ENCODE results near the gene BCAM. TPM values are rescaled to one million over a fixed set of nuclear protein-coding genes. Genes with fewer than 3 reads are reported as not detected.

The BCAM gene
- total and polyA plus RNA-seq, 2 of the 4 experiments (the other 2 are of a cell fraction): 2.3 to 35.7 TPM

DNA sequence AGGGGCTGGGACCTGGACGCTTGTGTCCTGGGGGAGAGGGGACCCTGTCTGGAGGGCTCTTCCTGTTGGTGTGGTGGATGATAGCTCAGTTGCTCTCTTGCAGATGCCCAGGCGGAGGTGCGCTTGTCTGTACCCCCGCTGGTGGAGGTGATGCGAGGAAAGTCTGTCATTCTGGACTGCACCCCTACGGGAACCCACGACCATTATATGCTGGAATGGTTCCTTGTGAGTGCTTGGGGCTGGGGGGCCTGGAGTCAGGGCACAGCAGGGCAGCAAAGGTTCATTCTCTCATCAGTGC lies 2.2 kb downstream of the BCAM start:
- no peak overlapping the region for H2BK120ac ChIP-seq (ENCODE audit: low read depth, low read length)
- no peak overlapping the region for H3K4me2 ChIP-seq (ENCODE audit: low read depth, low read length)
- dilution Hi-C loops (cut with HindIII; ENCODE audit: low sequenced_read_pairs, unreplicated experiment) (no loop called here), in situ Hi-C loops (cut with MboI; ENCODE audit: low sequenced_read_pairs) (no loop called here), intact Hi-C loops (cut with micrococcal nuclease) (no loop called here)
- H2AK9ac ChIP-seq (replicated peaks; ENCODE audit: low read depth, low read length, poor library complexity): no peak overlapping the region
- H3K9me1 ChIP-seq (ENCODE audit: insufficient read depth, low read length): no peaks in the 10 kb centered on the region
- no peak overlapping the region for H2BK15ac ChIP-seq (ENCODE audit: low read depth, low read length)
- H3K4me1 ChIP-seq (ENCODE audit: control insufficient read depth, insufficient read depth, low read length): peaks cover 15% of the 10 kb centered on the region
- peaks cover 16% of the 10 kb centered on the region for H3K36me3 ChIP-seq (ENCODE audit: control insufficient read depth, insufficient read depth, low read length)
- no peak for TF ChIP-seq MAFK (IDR thresholded peaks at IDR 0.05; ENCODE audit: low read depth, low read length)
- TF ChIP-seq, protein P1, sequence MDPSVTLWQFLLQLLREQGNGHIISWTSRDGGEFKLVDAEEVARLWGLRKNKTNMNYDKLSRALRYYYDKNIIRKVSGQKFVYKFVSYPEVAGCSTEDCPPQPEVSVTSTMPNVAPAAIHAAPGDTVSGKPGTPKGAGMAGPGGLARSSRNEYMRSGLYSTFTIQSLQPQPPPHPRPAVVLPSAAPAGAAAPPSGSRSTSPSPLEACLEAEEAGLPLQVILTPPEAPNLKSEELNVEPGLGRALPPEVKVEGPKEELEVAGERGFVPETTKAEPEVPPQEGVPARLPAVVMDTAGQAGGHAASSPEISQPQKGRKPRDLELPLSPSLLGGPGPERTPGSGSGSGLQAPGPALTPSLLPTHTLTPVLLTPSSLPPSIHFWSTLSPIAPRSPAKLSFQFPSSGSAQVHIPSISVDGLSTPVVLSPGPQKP (IDR thresholded peaks at IDR 0.05; ENCODE audit: borderline replicate concordance, low read depth, low read length): no peak
- no peak for TF ChIP-seq MXI1 (IDR thresholded peaks at IDR 0.05; ENCODE audit: borderline replicate concordance, low read depth, low read length)
- TF ChIP-seq, protein P2, sequence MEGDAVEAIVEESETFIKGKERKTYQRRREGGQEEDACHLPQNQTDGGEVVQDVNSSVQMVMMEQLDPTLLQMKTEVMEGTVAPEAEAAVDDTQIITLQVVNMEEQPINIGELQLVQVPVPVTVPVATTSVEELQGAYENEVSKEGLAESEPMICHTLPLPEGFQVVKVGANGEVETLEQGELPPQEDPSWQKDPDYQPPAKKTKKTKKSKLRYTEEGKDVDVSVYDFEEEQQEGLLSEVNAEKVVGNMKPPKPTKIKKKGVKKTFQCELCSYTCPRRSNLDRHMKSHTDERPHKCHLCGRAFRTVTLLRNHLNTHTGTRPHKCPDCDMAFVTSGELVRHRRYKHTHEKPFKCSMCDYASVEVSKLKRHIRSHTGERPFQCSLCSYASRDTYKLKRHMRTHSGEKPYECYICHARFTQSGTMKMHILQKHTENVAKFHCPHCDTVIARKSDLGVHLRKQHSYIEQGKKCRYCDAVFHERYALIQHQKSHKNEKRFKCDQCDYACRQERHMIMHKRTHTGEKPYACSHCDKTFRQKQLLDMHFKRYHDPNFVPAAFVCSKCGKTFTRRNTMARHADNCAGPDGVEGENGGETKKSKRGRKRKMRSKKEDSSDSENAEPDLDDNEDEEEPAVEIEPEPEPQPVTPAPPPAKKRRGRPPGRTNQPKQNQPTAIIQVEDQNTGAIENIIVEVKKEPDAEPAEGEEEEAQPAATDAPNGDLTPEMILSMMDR (conservative IDR thresholded peaks at IDR 0.05; ENCODE audit: low read depth, low read length): no peak
- no peak for TF ChIP-seq CHD1 (IDR thresholded peaks at IDR 0.05; ENCODE audit: low read depth, low read length)
- no peak for TF ChIP-seq SMC3 (IDR thresholded peaks at IDR 0.05; ENCODE audit: low read depth, low read length)
- TF ChIP-seq BHLHE40 (IDR thresholded peaks at IDR 0.05; ENCODE audit: low read depth, low read length): no peak
- TF ChIP-seq RFX5 (IDR thresholded peaks at IDR 0.05; ENCODE audit: low read depth, low read length): no peak
- TF ChIP-seq RCOR1 (IDR thresholded peaks at IDR 0.05; ENCODE audit: insufficient replicate concordance, low read length): no peak
- no peak for TF ChIP-seq POLR2A (IDR thresholded peaks at IDR 0.05; ENCODE audit: low read depth, low read length)
- TF ChIP-seq FOS (IDR thresholded peaks at IDR 0.05; ENCODE audit: low read depth, low read length): no peak
- TF ChIP-seq, protein P3, sequence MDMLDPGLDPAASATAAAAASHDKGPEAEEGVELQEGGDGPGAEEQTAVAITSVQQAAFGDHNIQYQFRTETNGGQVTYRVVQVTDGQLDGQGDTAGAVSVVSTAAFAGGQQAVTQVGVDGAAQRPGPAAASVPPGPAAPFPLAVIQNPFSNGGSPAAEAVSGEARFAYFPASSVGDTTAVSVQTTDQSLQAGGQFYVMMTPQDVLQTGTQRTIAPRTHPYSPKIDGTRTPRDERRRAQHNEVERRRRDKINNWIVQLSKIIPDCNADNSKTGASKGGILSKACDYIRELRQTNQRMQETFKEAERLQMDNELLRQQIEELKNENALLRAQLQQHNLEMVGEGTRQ (IDR thresholded peaks at IDR 0.05; ENCODE audit: low read depth, low read length): no peak
- no peak overlapping the region for H3K9ac ChIP-seq (ENCODE audit: low read depth, low read length)
- H3K9me3 ChIP-seq (ENCODE audit: control insufficient read depth, insufficient read depth, low read length): no peaks in the 10 kb centered on the region
- H3K79me1 ChIP-seq (ENCODE audit: low read depth in 1 of 2, low read length in 2 of 2): peaks cover 5 to 9% of the 10 kb centered on the region in 2 experiments; a peak in 2 of 4 replicates
- H3K27me3 ChIP-seq (ENCODE audit: control insufficient read depth, insufficient read depth, low read length): no peaks in the 10 kb centered on the region
- no peak overlapping the region for H4K8ac ChIP-seq (ENCODE audit: low read depth in 2 of 2, low read length in 2 of 2)
- H4K20me1 ChIP-seq (ENCODE audit: insufficient read depth, low read length): no peaks in the 10 kb centered on the region
- H3K4ac ChIP-seq (ENCODE audit: low read depth, low read length): no peak overlapping the region
- no peak overlapping the region for H2AFZ ChIP-seq (replicated peaks; ENCODE audit: low read length, poor library complexity)
- no peak overlapping the region for H3K14ac ChIP-seq (replicated peaks; ENCODE audit: low read depth, low read length)
- H4K5ac ChIP-seq (ENCODE audit: low read depth, low read length): no peak overlapping the region
- DNase-seq (no peak), ATAC-seq (ENCODE audit: low read depth) (no peak)
- H4K91ac ChIP-seq (ENCODE audit: insufficient read depth, low read depth, low read length): no peak overlapping the region
- CTCF ChIA-PET: no interaction called here
- no peak overlapping the region for H2BK20ac ChIP-seq (ENCODE audit: low read depth, low read length)
- H2BK5ac ChIP-seq (ENCODE audit: low read depth, low read length, poor library complexity, severe bottlenecking): no peak overlapping the region
- H3K56ac ChIP-seq (ENCODE audit: extremely low read depth, insufficient read depth, low read length): no peak overlapping the region
- WGBS, 2 experiments (ENCODE audit: extremely low coverage in 2 of 2, insufficient read length in 1 of 2): 100% methylated on average over 2 of the region's 7 CpGs; no CpG with 5 or more reads in 1 of the 2 experiments
- H3K27ac ChIP-seq (ENCODE audit: insufficient read depth, low read length): no peak overlapping the region
- no peak overlapping the region for H3K4me3 ChIP-seq (ENCODE audit: insufficient read depth, low read depth, low read length)
- POLR2A ChIA-PET (ENCODE audit: unreplicated experiment): no interaction called here
- no TSS peak for BruUV-seq (replicated peaks)
- no peak overlapping the region for H2AK5ac ChIP-seq (ENCODE audit: low read depth, low read length)
- H3K23ac ChIP-seq (ENCODE audit: low read depth, low read length): no peak overlapping the region
- H3K18ac ChIP-seq (ENCODE audit: low read depth, low read length): no peak overlapping the region
